CD8-positive, alpha-beta memory T cell (primary cell): ENCODE results near the gene CCDC85C. TPM values are rescaled to one million over a fixed set of nuclear protein-coding genes. Genes with fewer than 3 reads are reported as not detected.

Experiments
- CTCF ChIA-PET: fragments of 350-600 bp; sonication (Branson Sonifier 250); formaldehyde crosslinking; loops from one replicate; lab custom pipeline; 2021; ENCODE audit warnings: antibody characterized with exemption; lab: Charles Lee
- POLR2A ChIA-PET: fragments of 350-600 bp; sonication (Branson Sonifier 250); formaldehyde crosslinking; loops from one replicate; lab custom pipeline; 2021; ENCODE audit warnings: antibody characterized with exemption; lab: Charles Lee
- DNase-seq, 5 donors: peaks; one replicate each; pipeline versions ENCODE4 v3.0.0 to v3.0.0-alpha.2; 2020 to 2022; ENCODE audit warnings: mixed read lengths in 1 of 5
- H3K27ac ChIP-seq: one replicate; pipeline ENCODE4 v1.7.0; 2013; ENCODE audit warnings: low read depth, mild to moderate bottlenecking, low read length, moderate library complexity
- H3K27me3 ChIP-seq: 2 replicates; pipeline ENCODE4 v1.7.0; 2013; ENCODE audit warnings: low read length, mild to moderate bottlenecking; ENCODE audit not compliant: insufficient read depth, poor library complexity, severe bottlenecking
- H3K36me3 ChIP-seq: 2 replicates; pipeline ENCODE4 v1.7.0; 2013; ENCODE audit warnings: mild to moderate bottlenecking, low read length, moderate library complexity; ENCODE audit not compliant: insufficient read depth
- H3K4me1 ChIP-seq: 2 replicates; pipeline ENCODE4 v1.7.0; 2013; ENCODE audit warnings: mild to moderate bottlenecking, low read length, moderate library complexity; ENCODE audit not compliant: insufficient read depth
- H3K4me3 ChIP-seq: 2 replicates; pipeline ENCODE4 v1.7.0; 2013; ENCODE audit warnings: mild to moderate bottlenecking, low read length
- H3K9me3 ChIP-seq: 2 replicates; pipeline ENCODE4 v1.7.0; 2013; ENCODE audit warnings: mild to moderate bottlenecking, low read length
- H3K27ac Mint-ChIP-seq, 8 donors: one replicate each; pipeline ENCODE4 v1.8.0; 2020 to 2021; ENCODE audit warnings: mixed read lengths in 8 of 8, mild to moderate bottlenecking in 6 of 8, inconsistent platforms in 3 of 8, moderate library complexity in 3 of 8
- H3K27me3 Mint-ChIP-seq, 2 donors: one replicate each; pipeline ENCODE4 v1.8.0; 2020 to 2021; ENCODE audit warnings: mixed read lengths in 2 of 2, mild to moderate bottlenecking in 1 of 2, moderate library complexity in 1 of 2
- H3K36me3 Mint-ChIP-seq, 3 donors: one replicate each; pipeline ENCODE4 v1.8.0; 2020 to 2021; ENCODE audit warnings: mixed read lengths in 3 of 3, inconsistent platforms in 1 of 3, mild to moderate bottlenecking in 1 of 3
- H3K4me1 Mint-ChIP-seq, 3 donors: one replicate each; pipeline ENCODE4 v1.8.0; 2020 to 2021; ENCODE audit warnings: mixed read lengths in 3 of 3, inconsistent platforms in 1 of 3, mild to moderate bottlenecking in 1 of 3
- H3K4me3 Mint-ChIP-seq, 7 donors: one replicate each; pipeline ENCODE4 v1.8.0; 2020 to 2021; ENCODE audit warnings: mixed read lengths in 7 of 7, mild to moderate bottlenecking in 6 of 7, moderate library complexity in 4 of 7, inconsistent platforms in 2 of 7
- H3K9me3 Mint-ChIP-seq, 5 donors: one replicate each; pipeline ENCODE4 v1.8.0; 2020 to 2022; ENCODE audit warnings: mixed read lengths in 5 of 5, mild to moderate bottlenecking in 3 of 5, moderate library complexity in 2 of 5, inconsistent platforms in 1 of 5
- polyA plus RNA-seq: library from polyadenylated mRNA; unstranded; fragments of 300-500 nt; fragmentation: Illumina TruSeq; gene quantifications from one replicate; pipeline ENCODE4 v1.2.3, GENCODE V29; 2021
- total RNA-seq, 2 experiments: library from RNA; stranded (reverse); gene quantifications; one replicate each; pipeline ENCODE4 v1.2.3, GENCODE V29; 2021

CCDC85C gene
- total and polyA plus RNA-seq, 3 experiments from 2014 or later: 1.2 to 5.3 (median 4.2) TPM

GRCh38 chr14:99549684-99550083, 54.3 kb downstream of the CCDC85C start:
- Histone ChIP-seq H3K4me1 (no peaks in the 10 kb centered on the region), H3K27ac (no peak overlapping the region), H3K9me3 (no peaks in the 10 kb centered on the region), H3K36me3 (no peaks in the 10 kb centered on the region), H3K27me3 (no peaks in the 10 kb centered on the region), H3K4me3 (no peak overlapping the region)
- DNase-seq: no peak
- peaks cover 0 to 3% (median 2%) of the 10 kb centered on the region in 3 donors for H3K4me1 Mint-ChIP-seq
- no peaks in the 10 kb centered on the region for H3K9me3 Mint-ChIP-seq
- H3K27me3 Mint-ChIP-seq: no peaks in the 10 kb centered on the region
- ChIA-PET CTCF (no interaction called here), POLR2A (no interaction called here)
- H3K27ac Mint-ChIP-seq: no peak overlapping the region
- H3K4me3 Mint-ChIP-seq: no peak overlapping the region
- no peaks in the 10 kb centered on the region for H3K36me3 Mint-ChIP-seq

GRCh38 chr14:99548871-99549515, 55.0 kb downstream of the CCDC85C start:
- H3K36me3 ChIP-seq: no peaks in the 10 kb centered on the region
- no peak for DNase-seq
- no peaks in the 10 kb centered on the region for H3K9me3 ChIP-seq
- no peaks in the 10 kb centered on the region for H3K27me3 ChIP-seq
- no peak overlapping the region for H3K27ac ChIP-seq
- Mint-ChIP-seq H3K27me3 (no peaks in the 10 kb centered on the region), H3K4me3 (no peak overlapping the region), H3K36me3 (no peaks in the 10 kb centered on the region), H3K27ac (peak overlapping the region in 1 of 8 donors; percentile 55), H3K4me1 (peaks cover 0 to 3% (median 2%) of the 10 kb centered on the region in 3 donors), H3K9me3 (no peaks in the 10 kb centered on the region)
- H3K4me1 ChIP-seq: no peaks in the 10 kb centered on the region
- no peak overlapping the region for H3K4me3 ChIP-seq
- POLR2A ChIA-PET: no interaction called here
- CTCF ChIA-PET: no interaction called here

- no peaks in the 10 kb centered on the region for H3K36me3 Mint-ChIP-seq
- H3K4me3 Mint-ChIP-seq: no peak overlapping the region
- CTCF ChIA-PET: no interaction called here
Measured at GRCh38 chr14:99548255-99548654, 55.8 kb downstream of the CCDC85C start.

GRCh38 chr14:99546234-99546879, 57.6 kb downstream of the CCDC85C start:
- Mint-ChIP-seq H3K4me1 (peaks cover 3 to 11% (median 6%) of the 10 kb centered on the region in 3 donors), H3K9me3 (no peaks in the 10 kb centered on the region), H3K4me3 (no peak overlapping the region), H3K27me3 (no peaks in the 10 kb centered on the region), H3K36me3 (no peaks in the 10 kb centered on the region), H3K27ac (no peak overlapping the region)
- CTCF ChIA-PET: no interaction called here
- Histone ChIP-seq H3K27me3 (no peaks in the 10 kb centered on the region), H3K36me3 (no peaks in the 10 kb centered on the region), H3K27ac (no peak overlapping the region), H3K4me3 (no peak overlapping the region), H3K4me1 (no peaks in the 10 kb centered on the region), H3K9me3 (no peaks in the 10 kb centered on the region)
- no peak for DNase-seq
- POLR2A ChIA-PET: no interaction called here

More at GRCh38 chr14:99548255-99548654, 55.8 kb downstream of the CCDC85C start:
- no peaks in the 10 kb centered on the region for H3K9me3 ChIP-seq
- H3K36me3 ChIP-seq: no peaks in the 10 kb centered on the region
- POLR2A ChIA-PET: no interaction called here
- DNase-seq: no peak
- H3K9me3 Mint-ChIP-seq: no peaks in the 10 kb centered on the region
- H3K27ac ChIP-seq: no peak overlapping the region
- H3K4me3 ChIP-seq: no peak overlapping the region
- H3K27me3 Mint-ChIP-seq: no peaks in the 10 kb centered on the region
- no peaks in the 10 kb centered on the region for H3K4me1 ChIP-seq
- peaks cover 2 to 3% (median 3%) of the 10 kb centered on the region in 3 donors for H3K4me1 Mint-ChIP-seq
- H3K27me3 ChIP-seq: no peaks in the 10 kb centered on the region
- peak overlapping the region in 1 of 8 donors; percentile 39 for H3K27ac Mint-ChIP-seq

- H3K27me3 Mint-ChIP-seq: no peaks in the 10 kb centered on the region
- peaks cover 3 to 16% (median 9%) of the 10 kb centered on the region in 3 donors for H3K4me1 Mint-ChIP-seq
- H3K4me3 Mint-ChIP-seq: no peak overlapping the region
- DNase-seq: no peak
- no peaks in the 10 kb centered on the region for H3K4me1 ChIP-seq
- CTCF ChIA-PET: interaction anchor here (0.6 kb wide), 1 partner anchor 27 kb away, joined by 3 read pairs; no protein-coding TSS in a partner anchor
- H3K36me3 ChIP-seq: no peaks in the 10 kb centered on the region
- H3K36me3 Mint-ChIP-seq: no peaks in the 10 kb centered on the region
- H3K27ac ChIP-seq: no peak overlapping the region
- no peaks in the 10 kb centered on the region for H3K27me3 ChIP-seq
- POLR2A ChIA-PET: no interaction called here
- H3K9me3 Mint-ChIP-seq: no peaks in the 10 kb centered on the region
- no peak overlapping the region for H3K27ac Mint-ChIP-seq
- no peaks in the 10 kb centered on the region for H3K9me3 ChIP-seq
- H3K4me3 ChIP-seq: no peak overlapping the region
Measured at GRCh38 chr14:99545586-99545985, 58.4 kb downstream of the CCDC85C start.

- no peaks in the 10 kb centered on the region for H3K4me1 ChIP-seq
- POLR2A ChIA-PET: no interaction called here
- H3K27me3 ChIP-seq: no peaks in the 10 kb centered on the region
- Mint-ChIP-seq H3K4me1 (peaks cover 3 to 12% (median 9%) of the 10 kb centered on the region in 3 donors), H3K27me3 (no peaks in the 10 kb centered on the region), H3K27ac (no peak overlapping the region), H3K4me3 (no peak overlapping the region), H3K9me3 (no peaks in the 10 kb centered on the region), H3K36me3 (no peaks in the 10 kb centered on the region)
- H3K4me3 ChIP-seq: no peak overlapping the region
- CTCF ChIA-PET: interaction anchor here (0.6 kb wide), 1 partner anchor 26 kb away, joined by 3 read pairs; no protein-coding TSS in a partner anchor
- no peak for DNase-seq
- no peak overlapping the region for H3K27ac ChIP-seq
- no peaks in the 10 kb centered on the region for H3K9me3 ChIP-seq
- H3K36me3 ChIP-seq: no peaks in the 10 kb centered on the region
Measured at GRCh38 chr14:99544991-99545390, 59.0 kb downstream of the CCDC85C start.

GRCh38 chr14:99543985-99544384, 60.0 kb downstream of the CCDC85C start:
- Histone ChIP-seq H3K4me3 (no peak overlapping the region), H3K9me3 (no peaks in the 10 kb centered on the region), H3K27ac (no peak overlapping the region), H3K27me3 (no peaks in the 10 kb centered on the region), H3K36me3 (no peaks in the 10 kb centered on the region), H3K4me1 (no peaks in the 10 kb centered on the region)
- no peaks in the 10 kb centered on the region for H3K9me3 Mint-ChIP-seq
- no peak for DNase-seq
- no peak overlapping the region for H3K4me3 Mint-ChIP-seq
- POLR2A ChIA-PET: no interaction called here
- H3K4me1 Mint-ChIP-seq: peaks cover 3 to 12% (median 9%) of the 10 kb centered on the region in 3 donors
- H3K27me3 Mint-ChIP-seq: no peaks in the 10 kb centered on the region
- H3K36me3 Mint-ChIP-seq: no peaks in the 10 kb centered on the region
- CTCF ChIA-PET: no interaction called here
- H3K27ac Mint-ChIP-seq: no peak overlapping the region

- no peaks in the 10 kb centered on the region for H3K36me3 ChIP-seq
- DNase-seq: no peak
- peak overlapping the region in 1 of 8 donors; percentile 13 for H3K27ac Mint-ChIP-seq
- peaks cover 3 to 12% (median 9%) of the 10 kb centered on the region in 3 donors for H3K4me1 Mint-ChIP-seq
- no peak overlapping the region for H3K4me3 Mint-ChIP-seq
- no peaks in the 10 kb centered on the region for H3K27me3 ChIP-seq
- H3K27ac ChIP-seq: no peak overlapping the region
- no peaks in the 10 kb centered on the region for H3K9me3 Mint-ChIP-seq
- H3K4me3 ChIP-seq: no peak overlapping the region
- H3K27me3 Mint-ChIP-seq: no peaks in the 10 kb centered on the region
- H3K4me1 ChIP-seq: no peaks in the 10 kb centered on the region
- ChIA-PET CTCF (no interaction called here), POLR2A (no interaction called here)
- no peaks in the 10 kb centered on the region for H3K9me3 ChIP-seq
- no peaks in the 10 kb centered on the region for H3K36me3 Mint-ChIP-seq
Measured at GRCh38 chr14:99543370-99543769, 60.6 kb downstream of the CCDC85C start.
